HG02852 (cell line): Measurements from ENCODE around the gene TUBB3.
"Not testable (repeated sequence)": the region's sequence is repeated elsewhere in the genome, so short reads cannot be mapped to it uniquely, and the experiment has no call there.

Source experiments
- ATAC-seq: cut with Tn5 transposase; IDR thresholded peaks from one replicate; pipeline ENCODE4 v1.9.1; 2021; ENCODE audit warnings: mild to moderate bottlenecking, moderate library complexity; ENCODE audit not compliant: unreplicated experiment

Gene TUBB3

DNA sequence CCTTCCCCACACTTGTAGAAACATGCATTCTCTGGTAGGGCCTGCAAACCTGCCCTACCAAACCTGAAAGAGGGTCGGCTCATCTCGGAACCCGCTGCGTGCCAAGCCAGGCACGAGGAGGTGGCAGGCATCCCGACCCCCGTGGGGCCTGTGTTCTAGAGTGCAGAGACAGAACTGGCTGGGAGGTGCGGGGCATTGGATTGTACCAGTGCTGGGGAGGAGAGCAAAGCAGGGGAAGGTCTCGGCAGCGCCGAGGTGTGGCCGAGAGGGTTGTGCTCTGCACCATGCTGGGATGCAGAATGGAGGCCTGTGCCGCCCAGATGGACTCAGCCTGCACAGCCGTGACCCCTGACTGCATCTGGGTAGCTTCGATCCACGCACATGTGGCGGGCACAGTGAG, 22.3 kb upstream of the TUBB3 start:
- no peak for ATAC-seq

- ATAC-seq, result no peak
Observed at GRCh38 chr16:89902980-89903379, 20.2 kb upstream of the TUBB3 start.

- ATAC-seq, result no peak
Observed at GRCh38 chr16:89903908-89904515, 19.1 kb upstream of the TUBB3 start.

GRCh38 chr16:89904606-89905510, 18.3 kb upstream of the TUBB3 start:
- no peak for ATAC-seq

DNA sequence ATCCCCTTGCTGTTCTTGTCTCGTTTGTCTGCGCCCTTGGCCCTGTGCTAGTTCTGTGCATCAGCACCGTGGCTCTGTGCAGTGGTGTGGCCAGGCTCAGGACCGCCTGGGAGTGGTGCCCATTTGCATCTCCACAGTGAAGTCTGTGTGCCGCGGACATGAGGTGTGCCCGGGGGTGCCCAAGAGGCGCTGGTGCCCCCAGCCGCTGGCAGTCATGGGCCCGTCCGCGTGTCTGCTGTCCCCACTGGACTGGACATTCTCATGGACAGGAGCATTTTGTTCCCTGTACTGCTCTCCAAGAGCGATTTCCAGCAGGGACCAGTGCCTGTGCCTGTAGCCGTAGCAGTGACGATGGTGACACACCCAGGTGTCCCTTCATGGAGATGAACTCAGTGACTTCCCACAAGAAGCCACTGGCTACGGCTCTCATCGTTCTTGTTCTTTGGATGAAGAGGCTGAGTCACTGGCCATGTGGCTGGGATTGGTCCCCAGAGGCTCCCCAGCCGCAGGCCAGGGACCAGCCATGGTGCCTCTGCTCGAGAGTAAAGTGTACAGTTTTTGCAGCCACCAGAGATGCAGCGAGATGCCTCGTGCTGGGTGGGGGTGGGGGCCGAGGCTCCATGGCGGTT, 17.5 kb upstream of the TUBB3 start:
- ATAC-seq, result no peak

DNA sequence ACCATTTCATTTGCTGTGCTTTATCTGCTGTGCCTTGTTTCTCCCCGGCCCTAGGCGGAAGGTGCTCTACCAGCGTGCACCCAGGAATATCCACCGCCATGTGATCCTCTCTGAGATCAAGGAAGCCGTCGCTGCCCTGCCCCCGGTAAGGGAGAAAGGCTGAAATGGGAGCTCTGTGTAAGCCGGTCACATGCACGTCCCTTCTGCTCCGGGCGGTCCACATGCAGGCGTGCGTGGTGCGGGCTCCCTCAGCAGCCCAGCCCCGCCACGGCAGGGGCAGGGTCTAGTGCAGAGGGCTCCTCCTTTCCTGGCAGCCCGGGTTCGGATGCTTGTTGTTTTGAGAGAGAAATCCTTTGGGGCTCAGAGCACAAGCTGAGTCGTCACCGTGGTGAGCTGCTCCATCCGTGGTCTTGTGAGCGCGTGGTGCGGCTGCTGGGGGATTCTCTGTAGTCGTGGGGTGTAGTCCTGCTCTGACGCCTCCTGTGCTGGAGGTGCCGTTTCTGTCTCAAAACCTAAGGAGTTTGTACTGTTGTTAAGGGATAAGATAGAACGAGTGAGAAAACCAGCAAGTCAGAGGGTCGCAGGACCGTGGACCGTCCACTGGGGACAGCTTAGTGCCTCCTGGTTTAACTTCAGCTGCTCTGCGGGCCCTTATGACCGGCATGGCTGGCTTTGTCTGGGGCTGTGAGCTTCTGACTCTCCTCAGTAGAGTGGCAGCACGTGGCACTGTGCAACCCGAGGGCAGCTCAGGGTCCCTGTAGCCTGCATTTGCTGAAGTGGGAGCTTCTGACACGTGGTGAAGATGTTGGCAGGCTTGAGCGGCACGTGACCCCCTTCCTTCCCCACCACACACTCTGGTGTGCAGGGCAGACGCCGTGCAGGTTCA, 16.8 kb upstream of the TUBB3 start:
- no peak for ATAC-seq

DNA sequence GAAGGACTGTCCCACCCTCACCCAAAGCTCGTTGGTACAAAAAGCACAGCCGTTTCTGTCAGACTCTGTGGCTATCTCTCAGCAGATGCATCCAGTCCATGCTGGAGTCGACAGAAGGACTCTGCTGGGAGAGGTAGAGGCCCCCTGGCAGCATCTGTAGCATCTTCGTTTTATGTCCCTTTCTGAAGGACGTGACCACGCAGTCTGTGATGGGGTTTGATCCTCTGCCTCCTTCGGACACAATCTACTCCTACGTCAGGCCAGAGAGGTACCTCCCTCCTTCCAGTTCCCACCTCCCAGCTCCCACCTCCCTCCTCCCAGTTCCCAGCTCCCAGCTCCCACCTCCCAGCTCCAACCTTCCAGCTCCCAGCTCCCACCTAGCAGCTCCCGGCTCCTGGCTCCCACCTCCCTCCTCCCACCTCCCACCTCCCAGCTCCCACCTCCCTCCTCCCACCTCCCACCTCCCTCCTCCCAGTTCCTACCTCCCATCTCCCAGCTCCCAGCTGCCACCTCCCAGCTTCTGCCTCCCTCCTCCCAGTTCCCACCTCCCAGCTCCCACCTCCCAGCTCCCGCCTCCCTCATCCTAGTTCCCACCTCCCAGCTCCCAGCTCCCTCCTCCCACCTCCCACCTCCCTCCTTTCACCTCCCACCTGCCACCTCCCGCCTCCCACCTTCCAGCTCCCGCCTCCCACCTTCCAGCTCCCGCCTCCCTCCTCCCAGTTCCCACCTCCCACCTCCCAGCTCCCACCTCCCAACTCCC, 15.9 kb upstream of the TUBB3 start:
- ATAC-seq, result no peak

- ATAC-seq, result no peak
Observed at GRCh38 chr16:89908236-89908635, 14.9 kb upstream of the TUBB3 start.

DNA sequence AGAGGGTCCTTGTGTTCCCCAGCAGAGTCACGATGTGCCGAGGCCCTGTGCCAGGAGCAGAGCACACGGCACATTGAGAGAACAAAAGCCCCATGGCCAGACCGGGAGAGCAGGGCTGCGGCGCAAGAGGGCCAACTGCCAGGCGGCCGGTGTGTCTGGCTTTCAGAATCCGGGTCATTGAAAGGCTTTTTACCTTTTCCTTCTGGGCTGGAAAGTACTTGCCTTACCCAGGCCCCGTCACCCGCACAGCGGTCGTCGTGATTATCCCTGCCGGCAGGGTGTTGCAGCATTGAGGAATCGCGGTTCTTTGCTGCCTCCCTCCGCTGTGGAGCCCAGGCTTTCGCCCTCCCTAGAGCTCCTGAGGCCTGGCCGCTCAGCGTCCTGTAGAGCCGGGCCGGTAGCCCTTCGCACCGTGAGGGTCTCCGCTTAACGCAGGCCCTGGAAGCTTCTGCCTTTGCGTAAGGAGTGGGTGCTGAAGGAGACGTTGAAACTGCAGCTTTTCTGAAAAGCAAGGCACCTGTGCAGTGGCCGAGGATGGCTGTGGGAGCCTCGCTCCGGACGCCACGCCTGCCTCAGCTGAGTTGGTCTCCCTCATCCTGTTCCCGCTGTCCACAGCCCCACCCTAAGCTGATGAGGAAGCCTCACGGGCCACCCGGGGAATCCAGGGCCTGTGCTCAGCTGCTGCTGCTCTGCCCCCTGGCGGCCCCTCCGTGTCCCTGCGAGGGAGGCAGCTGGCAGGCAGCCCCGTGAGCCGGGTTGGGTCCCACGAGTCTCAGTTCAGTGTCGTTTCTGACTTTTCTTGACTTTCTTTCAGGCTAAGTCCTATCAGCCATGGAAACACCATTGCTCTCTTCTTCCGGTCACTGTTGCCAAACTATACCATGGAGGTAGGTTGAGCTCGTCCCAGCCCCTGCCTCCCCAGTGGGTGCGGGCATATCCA, 13.1 kb upstream of the TUBB3 start:
- ATAC-seq, result no peak

GRCh38 chr16:89910717-89911354, 12.3 kb upstream of the TUBB3 start:
- no peak for ATAC-seq

DNA sequence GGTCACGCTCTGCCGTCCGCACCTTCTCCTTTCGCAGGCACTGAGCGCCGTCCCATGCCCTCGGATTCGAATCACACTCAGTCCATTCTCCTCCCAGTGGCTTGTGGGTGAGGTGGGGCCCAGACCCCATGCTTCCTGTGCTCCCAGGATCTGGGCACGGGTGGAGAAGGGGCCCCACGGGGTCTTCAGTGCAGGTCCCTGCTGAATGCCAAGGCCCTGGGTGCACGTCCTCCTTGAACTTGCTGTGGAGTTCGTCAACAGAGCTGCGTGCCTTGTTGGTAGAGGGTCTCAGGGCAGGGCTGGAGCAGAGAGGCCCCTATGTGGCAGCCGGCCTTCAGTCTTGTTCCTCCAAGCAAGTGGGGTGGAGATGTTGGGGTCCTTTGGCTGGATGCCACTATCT, 11.8 kb upstream of the TUBB3 start:
- ATAC-seq, result no peak

DNA sequence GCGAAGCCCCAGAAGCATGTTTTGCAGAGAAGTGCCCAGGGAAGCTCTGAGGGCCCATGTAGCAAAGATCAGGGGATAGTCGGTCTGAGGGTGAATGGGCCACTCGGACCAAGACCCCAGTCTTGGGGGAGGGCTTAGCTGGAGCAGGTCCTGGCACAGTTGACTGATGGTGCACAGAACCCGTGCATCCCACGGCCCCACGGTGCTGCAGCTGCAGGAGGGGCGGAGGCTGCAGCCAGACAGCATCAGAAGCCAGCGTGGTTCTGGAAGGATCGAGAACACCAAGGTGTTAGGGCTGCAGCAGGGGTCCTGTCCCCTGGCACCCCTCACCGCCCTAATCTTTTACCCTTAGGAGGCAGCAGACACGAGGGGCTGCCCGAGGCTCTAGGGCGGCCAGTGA, 11.0 kb upstream of the TUBB3 start:
- no peak for ATAC-seq

GRCh38 chr16:89912627-89913026, 10.5 kb upstream of the TUBB3 start:
- ATAC-seq, result no peak

DNA sequence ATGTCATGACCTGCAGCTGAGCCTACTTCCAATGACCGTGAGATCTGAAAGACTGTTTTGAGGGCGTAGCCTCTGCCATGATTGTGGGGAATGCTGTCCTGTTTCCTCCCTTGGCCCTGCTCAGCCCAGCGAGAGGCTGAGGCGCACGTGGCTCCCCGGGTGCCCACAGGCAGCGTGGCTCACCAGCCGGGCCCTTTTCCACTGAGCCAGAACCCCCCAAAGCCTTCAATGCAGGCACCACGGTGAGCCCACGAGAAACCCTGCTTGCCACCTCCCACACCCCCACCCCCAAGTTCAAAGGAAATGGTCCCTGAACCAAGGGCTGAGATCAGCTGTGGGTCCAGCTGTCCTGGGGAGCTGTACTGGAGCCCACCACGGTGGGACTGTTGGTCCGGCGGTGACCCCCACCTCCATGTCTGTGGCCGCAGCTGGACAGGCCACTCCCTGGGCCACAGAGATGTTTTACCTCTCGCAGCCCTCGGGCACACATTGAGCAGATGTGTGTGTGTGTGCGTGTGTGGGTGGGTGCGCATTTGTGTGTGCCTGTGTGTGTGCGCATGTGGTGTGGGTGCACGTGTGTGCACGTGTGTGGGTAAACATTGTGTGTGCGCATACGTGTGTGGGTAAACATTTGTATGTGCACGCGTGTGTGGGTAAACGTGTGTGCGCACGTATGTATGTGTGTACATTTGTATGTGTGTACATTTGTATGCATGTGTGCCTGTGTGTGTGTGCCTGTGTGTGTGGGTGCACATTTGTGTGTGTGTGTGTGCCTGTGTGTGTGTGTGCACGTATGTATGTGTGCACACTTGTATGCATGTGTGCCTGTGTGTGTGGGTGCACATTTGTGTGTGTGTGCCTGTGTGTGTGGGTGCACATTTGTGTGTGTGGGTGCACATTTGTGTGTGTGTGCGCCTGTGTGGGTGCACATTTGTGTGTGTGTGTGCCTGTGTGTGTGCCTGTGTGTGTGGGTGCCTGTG, 9.4 kb upstream of the TUBB3 start:
- ATAC-seq, result no peak

DNA sequence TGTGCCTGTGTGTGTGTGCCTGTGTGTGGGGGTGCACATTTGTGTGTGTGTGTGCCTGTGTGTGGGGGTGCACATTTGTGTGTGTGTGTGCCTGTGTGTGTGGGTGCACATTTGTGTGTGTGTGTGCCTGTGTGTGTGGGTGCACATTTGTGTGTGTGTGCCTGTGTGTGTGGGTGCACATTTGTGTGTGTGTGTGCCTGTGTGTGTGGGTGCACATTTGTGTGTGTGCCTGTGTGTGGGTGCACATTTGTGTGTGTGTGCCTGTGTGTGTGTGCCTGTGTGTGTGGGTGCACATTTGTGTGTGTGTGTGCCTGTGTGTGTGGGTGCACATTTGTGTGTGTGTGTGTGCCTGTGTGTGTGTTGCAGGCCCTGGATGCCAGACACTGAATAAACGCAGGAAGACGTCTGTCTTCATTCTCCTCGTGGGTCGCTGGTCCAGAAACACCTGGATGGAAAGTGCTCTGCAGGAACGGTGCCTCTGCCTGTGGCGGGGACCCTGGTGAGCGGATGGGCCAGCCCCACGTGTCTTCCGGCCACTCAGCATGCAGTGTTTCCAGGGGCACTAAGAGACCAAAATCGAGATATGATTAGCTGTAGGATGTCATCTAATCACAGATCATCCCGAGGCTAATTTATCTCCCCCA, 8.4 kb upstream of the TUBB3 start:
- not testable (repeated sequence) for ATAC-seq

DNA sequence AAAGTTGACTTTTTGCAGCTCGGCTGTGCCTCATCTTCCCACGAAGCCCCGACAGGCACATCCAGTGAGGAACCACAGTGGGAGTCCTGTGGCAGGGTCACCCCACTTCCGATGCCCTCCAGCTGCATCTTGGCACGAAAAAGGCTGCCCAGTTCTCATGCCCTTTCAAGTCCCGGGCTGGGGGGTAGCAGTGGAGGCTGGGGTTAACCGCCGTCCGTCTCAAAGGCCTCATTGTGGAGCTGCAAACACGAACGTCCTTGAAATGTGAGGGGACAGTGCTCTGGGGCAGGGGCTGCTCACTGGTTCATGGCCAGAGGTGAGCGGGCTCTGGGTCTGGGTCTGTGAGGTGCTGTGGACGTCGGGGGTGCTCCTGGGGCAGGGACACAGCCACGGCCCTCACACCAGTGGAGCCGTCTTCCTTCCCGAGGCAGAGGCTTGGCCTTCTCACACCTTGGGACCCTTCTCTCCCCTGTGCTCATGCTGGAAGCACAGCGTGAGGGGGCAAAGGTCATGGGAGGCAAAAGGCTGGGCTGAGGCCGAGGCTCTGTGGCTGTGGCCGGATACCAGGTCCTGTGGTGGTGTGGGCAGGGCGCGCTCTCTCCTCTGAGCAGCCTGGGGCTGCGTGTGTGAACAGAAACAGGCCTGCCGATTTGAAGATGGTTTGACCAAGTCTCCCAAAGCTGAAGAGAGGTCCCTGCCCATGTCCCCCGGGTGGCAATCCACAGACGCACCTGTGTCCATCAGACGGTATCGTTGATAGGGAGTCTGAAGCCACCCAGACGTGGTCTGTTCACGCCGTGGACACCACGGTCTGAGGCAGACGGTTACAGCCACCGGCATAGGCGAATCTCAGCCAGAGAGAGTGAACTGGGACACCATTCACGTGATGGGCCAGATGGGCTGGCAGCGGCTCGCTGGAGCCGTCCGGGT, 7.6 kb upstream of the TUBB3 start:
- no peak for ATAC-seq
